HepG2 (cell line): ENCODE results near the gene TIGAR. TPM values are rescaled to one million over a fixed set of nuclear protein-coding genes. Genes with fewer than 3 reads are reported as not detected.

ENCODE experiments used
- ATAC-seq: fragments of 200-7000 bp; cut with Tn5 transposase; 3 replicates; pipeline ENCODE4 v1.9.1; 2020; ENCODE audit warnings: mild to moderate bottlenecking, moderate library complexity
- Bru-seq: library from RNA; stranded (reverse); fragments of 400-500 nt; gene quantifications from one replicate; lab custom pipeline; 2021; lab: Mats Ljungman, UMichigan
- BruChase-seq, 2 experiments: library from RNA; stranded (reverse); fragments of 400-500 nt; gene quantifications; one replicate each; lab custom pipeline; 2021; lab: Mats Ljungman, UMichigan
- BruUV-seq: library from RNA; stranded (reverse); fragments of 400-500 nt; replicated peaks from 2 replicates; lab custom pipeline; 2021; lab: Mats Ljungman, UMichigan
- CTCF ChIA-PET: fragments of 300-600 bp; formaldehyde crosslinking; extraction: SDS; loops from one replicate; lab custom pipeline; 2021; ENCODE audit warnings: low total read pairs, inconsistent platforms, low intra/inter-chr PET ratio; lab: Yijun Ruan, JAX
- POLR2A ChIA-PET: fragments of 350-600 bp; sonication (Branson Sonifier 250); formaldehyde crosslinking; loops from one replicate; lab custom pipeline; 2020; ENCODE audit warnings: antibody characterized with exemption, inconsistent platforms; lab: Yijun Ruan, JAX
- DNase-seq: peaks from one replicate; pipeline ENCODE4 v3.0.0-alpha.2; 2015; ENCODE audit warnings: low spot score
- FAIRE-seq: peaks from 3 replicates; lab custom pipeline; 2011; peaks lifted over from hg19 to GRCh38; lab: Jason Lieb, UNC
- H2AFZ ChIP-seq: one replicate; pipeline ENCODE4 v1.6.1; 2011; ENCODE audit warnings: low read length, inconsistent platforms
- H3K27ac ChIP-seq: fragments of 300-600 bp; 3 replicates; pipeline ENCODE4 v1.8.0; 2011; ENCODE audit warnings: mixed run types, mild to moderate bottlenecking, mixed read lengths, low read length, inconsistent platforms; ENCODE audit not compliant: insufficient read depth; ENCODE audit errors: extremely low read length
- H3K27me3 ChIP-seq, 2 experiments: fragments of 200-600 bp in 1 of 2; 2 replicates in 1 of 2; 3 replicates in 1 of 2; pipeline versions ENCODE4 v1.6.0 to v1.8.0; 2011; ENCODE audit warnings: low read length in 2 of 2, mild to moderate bottlenecking in 2 of 2, moderate library complexity in 2 of 2, inconsistent platforms in 1 of 2; ENCODE audit not compliant: insufficient read depth in 2 of 2, control insufficient read depth in 1 of 2
- H3K36me3 ChIP-seq, 2 experiments: fragments of 200-600 bp in 1 of 2; replicated peaks in 1 of 2; 2 replicates in 1 of 2; 3 replicates in 1 of 2; pipeline versions ENCODE4 v1.5.1 to v1.8.0; 2011; ENCODE audit warnings: low read length in 2 of 2, inconsistent platforms in 1 of 2; ENCODE audit not compliant: insufficient read depth in 2 of 2, control insufficient read depth in 1 of 2
- H3K4me1 ChIP-seq: 2 replicates; pipeline ENCODE4 v1.5.1; 2012; ENCODE audit warnings: low read length, inconsistent platforms; ENCODE audit not compliant: insufficient read depth
- H3K4me2 ChIP-seq: 2 replicates; pipeline ENCODE4 v1.6.0; 2011; ENCODE audit warnings: low read depth, low read length, inconsistent platforms
- H3K4me3 ChIP-seq, 3 experiments: fragments of 200-600 bp in 1 of 3; sonication (generic), shearing (Covaris generic) in 1 of 3; replicated peaks in 1 of 3; 2 replicates each; pipeline ENCODE4 v1.5.1; 2011 to 2016; ENCODE audit warnings: low read length in 3 of 3, inconsistent platforms in 2 of 3, low read depth in 2 of 3, mild to moderate bottlenecking in 2 of 3, control low read depth in 1 of 3, mixed read lengths in 1 of 3; ENCODE audit not compliant: insufficient read depth in 1 of 3
- H3K79me2 ChIP-seq: one replicate; pipeline ENCODE4 v1.6.1; 2011; ENCODE audit warnings: low read length, inconsistent platforms; ENCODE audit not compliant: insufficient read depth
- H3K9ac ChIP-seq: 2 replicates; pipeline ENCODE4 v1.6.0; 2011; ENCODE audit warnings: mild to moderate bottlenecking, low read depth, low read length, inconsistent platforms; ENCODE audit not compliant: insufficient read depth
- H3K9me3 ChIP-seq: 2 replicates; pipeline ENCODE4 v1.5.1; 2012; ENCODE audit warnings: mild to moderate bottlenecking, low read length
- H4K20me1 ChIP-seq: 2 replicates; pipeline ENCODE4 v1.6.0; 2011; ENCODE audit warnings: inconsistent platforms, mild to moderate bottlenecking, low read length, moderate library complexity; ENCODE audit not compliant: insufficient read depth
- CEBPG ChIP-seq: IDR thresholded peaks from 2 replicates; pipeline ENCODE4 v1.6.1; 2016
- FOSL2 ChIP-seq: sonication (generic); formaldehyde crosslinking; IDR thresholded peaks from 2 replicates; pipeline ENCODE4 v1.4.0; 2020; ENCODE audit warnings: missing genetic modification reagents
- FOXK2 ChIP-seq: fragments of 450-650 bp; IDR thresholded peaks from 2 replicates; pipeline ENCODE4 v1.6.1; 2016
- HNF4G ChIP-seq, 2 experiments: sonication (generic) in 1 of 2; formaldehyde crosslinking in 1 of 2; IDR thresholded peaks; 2 replicates each; pipeline versions ENCODE4 v1.4.0 to v1.6.1; 2011 to 2020; ENCODE audit warnings: borderline replicate concordance in 2 of 2, low read depth in 2 of 2, mild to moderate bottlenecking in 2 of 2, low read length in 1 of 2, missing genetic modification reagents in 1 of 2, moderate library complexity in 1 of 2
- LRRFIP1 ChIP-seq: sonication (generic); formaldehyde crosslinking; conservative IDR thresholded peaks from 2 replicates; pipeline ENCODE4 v1.4.0; 2020; ENCODE audit warnings: missing genetic modification reagents
- MTA1 ChIP-seq: sonication (generic); formaldehyde crosslinking; IDR thresholded peaks from 2 replicates; pipeline ENCODE4 v1.4.0; 2020; ENCODE audit warnings: missing genetic modification reagents, mild to moderate bottlenecking, borderline replicate concordance
- PHF20 ChIP-seq: sonication (generic); formaldehyde crosslinking; IDR thresholded peaks from 2 replicates; pipeline ENCODE4 v1.5.0; 2020; ENCODE audit warnings: mild to moderate bottlenecking, missing genetic modification reagents
- SAP130 ChIP-seq: IDR thresholded peaks from 2 replicates; pipeline ENCODE4 v1.6.1; 2016; ENCODE audit warnings: low read depth
- SP4 ChIP-seq: sonication (generic); formaldehyde crosslinking; IDR thresholded peaks from 2 replicates; pipeline ENCODE4 v1.8.1; 2023; ENCODE audit warnings: mild to moderate bottlenecking, missing genetic modification reagents
- ZBTB25 ChIP-seq: IDR thresholded peaks from 2 replicates; pipeline ENCODE4 v1.6.1; 2018; ENCODE audit warnings: missing genetic modification reagents
- ZNF264 ChIP-seq: sonication (generic); formaldehyde crosslinking; IDR thresholded peaks from 2 replicates; pipeline ENCODE4 v1.4.0; 2020; ENCODE audit warnings: missing genetic modification reagents
- ZNF570 ChIP-seq: sonication (generic); formaldehyde crosslinking; IDR thresholded peaks from 2 replicates; pipeline ENCODE4 v1.4.0; 2020; ENCODE audit warnings: mild to moderate bottlenecking, missing genetic modification reagents, borderline replicate concordance
- ZNF766 ChIP-seq: sonication (generic); formaldehyde crosslinking; IDR thresholded peaks from 2 replicates; pipeline ENCODE4 v1.5.0; 2020; ENCODE audit warnings: missing genetic modification reagents, borderline replicate concordance
- ZSCAN12 ChIP-seq: sonication (generic); formaldehyde crosslinking; IDR thresholded peaks from 2 replicates; pipeline ENCODE4 v1.9.0; 2021; ENCODE audit warnings: mild to moderate bottlenecking, missing genetic modification reagents
- WGBS: methylation state at CpG from one replicate; pipeline ENCODE4 v1.1.6; 2017; ENCODE audit warnings: low lambda C conversion rate; 5-methylcytosine and 5-hydroxymethylcytosine counted together
- in situ Hi-C: cut with HindIII; loops from 2 replicates; pipeline ENCODE4 v1.10.0; 2017; ENCODE audit warnings: low pct_unique_long_range_greater_than_20kb; ENCODE audit not compliant: extremely low pct_ligation_motif_present
- intact Hi-C: fragments of 100-400 bp; cut with micrococcal nuclease; formaldehyde crosslinking; loops from one replicate; pipeline ENCODE4 v1.10.0; 2022; ENCODE audit not compliant: unreplicated experiment
- long read RNA-seq, 2 experiments: library from RNA in 1 of 2; library from polyadenylated mRNA in 1 of 2; stranded (forward) in 1 of 2; unstranded in 1 of 2; transcript quantifications; one replicate each; pipeline ENCODE4 v2.0.0, GENCODE V29; 2019 to 2022
- polyA minus RNA-seq, 3 experiments: library from RNA; depleted of rRNA, polyadenylated mRNA; stranded (reverse); fragments of >200 nt; gene quantifications; 2 replicates each; pipeline ENCODE4 v1.2.3, GENCODE V29; 2011; ENCODE audit warnings: low replicate concordance in 1 of 3
- polyA plus RNA-seq, 8 experiments: library from polyadenylated mRNA; depleted of rRNA in 3 of 8; stranded (reverse) in 7 of 8; unstranded in 1 of 8; fragments of >200 nt; fragmentation: Illumina TruSeq in 4 of 8; extraction: Trizol in 4 of 8; gene quantifications; 2 replicates each; pipeline versions ENCODE4 v1.2.1 to v1.2.3, GENCODE V29; 2011 to 2016; ENCODE audit warnings: low read depth in 4 of 8, missing spikeins in 1 of 8, mixed read lengths in 1 of 8; ENCODE audit not compliant: insufficient read depth in 1 of 8
- total RNA-seq, 5 experiments: library from RNA; depleted of rRNA; stranded (reverse); fragments of >200 nt; fragmentation: Illumina TruSeq; extraction: Trizol; gene quantifications; 2 replicates each; pipeline ENCODE4 v1.2.3, GENCODE V29; 2016; ENCODE audit warnings: low read depth in 1 of 5

Gene TIGAR
- total RNA-seq (2016; rRNA removed; fragmentation: Illumina TruSeq; extraction: Trizol) (21.8 and 41.3 TPM in 2 replicates), polyA plus RNA-seq (2011; rRNA removed) (2.6 and 3.2 TPM in 2 replicates), polyA minus RNA-seq (2011; rRNA and poly(A)+ RNA removed; ENCODE audit: low replicate concordance) (0.30 and 1.3 TPM in 2 replicates), Bru-seq, nascent RNA (percentile 55 among the genes with signal in this experiment), BruChase-seq, experiment 1, labeled RNA remaining after a 6-hour chase (percentile 78 among the genes with signal in this experiment), BruChase-seq, experiment 2, labeled RNA remaining after a 2-hour chase (percentile 73 among the genes with signal in this experiment)
- total RNA-seq (2016; cell fraction: cytosol; rRNA removed; fragmentation: Illumina TruSeq; extraction: Trizol; ENCODE audit: low read depth): 3.2 and 3.9 TPM in 2 replicates
- total RNA-seq (2016; cell fraction: insoluble cytoplasmic fraction; rRNA removed; fragmentation: Illumina TruSeq; extraction: Trizol): 19.7 and 41.8 TPM in 2 replicates
- 7.2 and 8.4 TPM in 2 replicates for total RNA-seq (2016; cell fraction: membrane; rRNA removed; fragmentation: Illumina TruSeq; extraction: Trizol)
- 8.8 and 9.1 TPM in 2 replicates for total RNA-seq (2016; cell fraction: nucleus; rRNA removed; fragmentation: Illumina TruSeq; extraction: Trizol)
- polyA plus RNA-seq (2011; cell fraction: cytosol; rRNA removed): 1.2 and 2.6 TPM in 2 replicates
- 0.39 and 0.83 TPM in 2 replicates for polyA plus RNA-seq (2011; cell fraction: nucleus; rRNA removed)
- polyA plus RNA-seq (2012): 3.9 and 5.6 TPM in 2 replicates
- 3.0 and 3.7 TPM in 2 replicates for polyA plus RNA-seq (2016; cell fraction: cytosol; fragmentation: Illumina TruSeq; extraction: Trizol; ENCODE audit: low read depth)
- 43.8 and 46.1 TPM in 2 replicates for polyA plus RNA-seq (2016; cell fraction: insoluble cytoplasmic fraction; fragmentation: Illumina TruSeq; extraction: Trizol; ENCODE audit: low read depth)
- 5.4 and 6.3 TPM in 2 replicates for polyA plus RNA-seq (2016; cell fraction: membrane; fragmentation: Illumina TruSeq; extraction: Trizol; ENCODE audit: low read depth)
- polyA plus RNA-seq (2016; cell fraction: nucleus; fragmentation: Illumina TruSeq; extraction: Trizol; ENCODE audit: insufficient read depth, low read depth): 14.8 and 16.6 TPM in 2 replicates
- 2.0 and 2.2 TPM in 2 replicates for polyA minus RNA-seq (2011; cell fraction: cytosol; rRNA and poly(A)+ RNA removed)
- polyA minus RNA-seq (2011; cell fraction: nucleus; rRNA and poly(A)+ RNA removed): 1.9 and 2.7 TPM in 2 replicates
- long read RNA-seq, experiment 1, transcript TIGAR-201 (6 exons, 2,782 nt): major isoform, 28 of 30 reads
- long read RNA-seq, experiment 1, partial matches to known transcripts: 1 of 30 reads
- long read RNA-seq, experiment 1, other reads (novel, unspliced or antisense): 1 of 30 reads
- long read RNA-seq, experiment 2, transcript TIGAR-201 (6 exons, 2,782 nt): major isoform, 29 of 58 reads
- long read RNA-seq, experiment 2, partial matches to known transcripts: 6 of 58 reads
- long read RNA-seq, experiment 2, other reads (novel, unspliced or antisense): 23 of 58 reads

- DNase-seq (peak; percentile 85), ATAC-seq (peak; percentile 99), FAIRE-seq (peak; percentile 61)
- intact Hi-C loops: no loop called here
- Histone ChIP-seq H3K36me3 (no peaks in the 10 kb centered on the region), H2AFZ (peak within 1 kb of the TSS; percentile 35), H3K4me1 (peaks cover 31% of the 10 kb centered on the region), H3K9ac (peak within 1 kb of the TSS; percentile 88), H3K9me3 (no peaks in the 10 kb centered on the region), H3K27me3 (peaks cover 0 to under 1% of the 10 kb centered on the region in 2 experiments; a peak in 1 of 5 replicates), H3K27ac (peak within 1 kb of the TSS; percentile 72), H4K20me1 (no peaks in the 10 kb centered on the region), H3K79me2 (peaks cover 17% of the 10 kb centered on the region), H3K4me2 (peak within 1 kb of the TSS; percentile 98), H3K4me3 (peak within 1 kb of the TSS; percentile 86 to 90 (median 87))
- ChIA-PET CTCF (interaction anchor here (0.7 kb wide), 1 partner anchor 14 kb away, joined by 3 read pairs; no protein-coding TSS in a partner anchor), POLR2A (interaction anchor here (0.7 kb wide), 1 partner anchor 241 kb away, joined by 3 read pairs; the partner anchor contains the start of gene DYRK4)
- in situ Hi-C loops: no loop called here
- 0% methylated on average over 17 of the region's 76 CpGs for WGBS
- BruUV-seq: TSS peak; percentile 81
- TF ChIP-seq FOXK2: no peak
- peak; percentile 62; the same call in 1 of the 2 replicates for TF ChIP-seq ZNF766 (CRISPR knock-in tag)
- no peak for TF ChIP-seq ZNF570 (CRISPR knock-in tag)
- TF ChIP-seq ZNF264 (CRISPR knock-in tag): peak; percentile 43; the same call in 1 of the 2 replicates
- TF ChIP-seq ZBTB25 (CRISPR knock-in tag): peak; percentile 36
- no peak for TF ChIP-seq LRRFIP1
- 0 out of 2 replicates have a peak, but pooled peaks have one; percentile 6 for TF ChIP-seq HNF4G (IDR thresholded peaks at IDR 0.05; ENCODE audit: borderline replicate concordance, low read depth, low read length)
- TF ChIP-seq HNF4G (CRISPR knock-in tag; IDR thresholded peaks at IDR 0.05; ENCODE audit: borderline replicate concordance, low read depth): no peak
- peak; percentile 75; the same call in 1 of the 2 replicates for TF ChIP-seq SP4
- 0 out of 2 replicates have a peak, but pooled peaks have one; percentile 30 for TF ChIP-seq MTA1 (CRISPR knock-in tag)
- no peak for TF ChIP-seq CEBPG (CRISPR knock-in tag)
- TF ChIP-seq SAP130 (CRISPR knock-in tag): peak; percentile 99
- TF ChIP-seq ZSCAN12 (CRISPR knock-in tag): no peak
- TF ChIP-seq FOSL2: peak; percentile 24
- TF ChIP-seq PHF20 (CRISPR knock-in tag): peak; percentile 75
These were observed at the start of gene TIGAR for GRCh38 chr12:4320853-4321701. TSS of gene TIGAR (plus strand) at chr12:4321213. CDS start at chr12:4321272, 59 bp downstream.
